NCI-H2227 treated with DMSO at 0.1 percent for 48 hours (cell line): ENCODE results near the gene CCDC171.
"Not testable (repeated sequence)": the region's sequence is repeated elsewhere in the genome, so short reads cannot be mapped to it uniquely, and the experiment has no call there.

ENCODE experiments used
- DNase-seq: peaks from one replicate; lab custom pipeline; 2025; lab: John Stamatoyannopoulos, UW

CCDC171 gene

GRCh38 chr9:15763371-15763770 is 210.5 kb downstream of the CCDC171 start:
- no peak for DNase-seq

- DNase-seq, result no peak
Observed at GRCh38 chr9:15764131-15764530, 211.3 kb downstream of the CCDC171 start.

- DNase-seq, result no peak
Observed at GRCh38 chr9:15769547-15769946, 216.7 kb downstream of the CCDC171 start.

- no peak for DNase-seq
Observed at GRCh38 chr9:15778861-15779260, 226.0 kb downstream of the CCDC171 start.

GRCh38 chr9:15782106-15782505 is 229.3 kb downstream of the CCDC171 start:
- DNase-seq, result peak; percentile 55

DNA sequence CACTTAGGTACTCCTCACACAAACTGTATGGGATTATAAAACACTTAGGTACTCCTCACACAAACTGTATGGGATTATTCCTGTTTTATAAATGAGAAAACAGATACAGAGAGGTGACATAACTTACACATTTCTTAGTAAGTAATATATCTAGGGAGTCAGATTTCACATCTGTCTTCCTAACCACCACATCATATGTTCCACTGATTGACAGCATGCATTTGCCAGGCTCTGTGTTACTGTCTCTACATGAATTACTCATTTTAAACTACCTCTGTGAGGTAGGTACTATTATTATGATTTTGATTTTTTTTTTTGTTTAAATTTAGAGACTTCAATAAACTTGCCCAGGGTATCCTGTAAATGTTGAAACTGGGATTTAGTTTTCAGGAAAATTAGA is 232.7 kb downstream of the CCDC171 start:
- no peak for DNase-seq

DNA sequence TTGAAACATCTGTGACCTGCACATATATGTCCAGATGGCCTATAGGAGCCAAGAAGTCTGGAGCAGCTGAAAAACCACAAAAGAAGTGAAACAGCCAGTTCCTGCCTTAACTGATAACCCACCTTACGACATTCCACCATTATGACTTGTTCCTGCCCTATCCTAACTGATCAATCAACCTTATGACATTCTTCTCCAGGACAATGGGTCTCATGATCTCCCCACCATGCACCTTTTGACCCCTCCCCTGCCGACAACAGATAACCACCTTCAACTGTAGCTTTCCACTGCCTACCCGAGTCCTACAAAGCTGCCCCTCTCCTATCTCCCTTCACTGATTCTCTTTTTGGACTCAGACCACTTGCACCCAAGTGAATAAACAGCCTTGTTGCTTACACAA is 233.8 kb downstream of the CCDC171 start:
- no peak for DNase-seq

DNA sequence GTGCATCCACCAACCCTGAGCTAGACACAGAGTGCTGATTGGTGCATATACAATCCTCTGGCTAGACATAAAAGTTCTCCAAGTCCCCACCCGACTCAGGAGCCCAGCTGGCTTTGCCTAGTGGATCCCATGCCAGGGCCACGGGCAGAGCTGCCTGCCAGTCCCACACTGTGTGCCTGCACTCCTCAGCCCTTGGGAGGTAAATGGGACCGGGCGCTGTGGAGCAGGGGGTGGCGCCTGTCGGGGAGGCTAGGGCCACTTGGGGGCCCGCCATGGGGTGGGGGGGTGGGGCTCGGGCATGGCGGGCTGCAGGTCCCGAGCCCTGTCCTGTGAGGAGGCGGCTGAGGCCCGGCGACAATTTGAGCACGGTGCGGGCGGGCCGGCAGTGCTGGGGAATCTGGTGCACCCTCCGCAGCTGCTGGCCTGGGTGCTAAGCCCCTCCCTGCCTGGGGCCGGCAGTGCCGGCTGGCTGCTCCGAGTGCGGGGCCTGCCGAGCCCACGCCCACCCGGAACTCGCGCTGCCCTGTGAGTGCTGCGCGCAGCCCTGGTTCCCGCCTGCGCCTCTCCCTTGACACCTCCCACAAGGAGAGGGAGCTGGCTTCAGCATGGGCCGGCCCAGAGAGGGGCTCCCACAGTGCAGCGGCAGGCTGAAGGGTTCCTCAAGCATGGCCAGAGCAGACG is 257.5 kb downstream of the CCDC171 start:
- DNase-seq, result not testable (repeated sequence)

DNA sequence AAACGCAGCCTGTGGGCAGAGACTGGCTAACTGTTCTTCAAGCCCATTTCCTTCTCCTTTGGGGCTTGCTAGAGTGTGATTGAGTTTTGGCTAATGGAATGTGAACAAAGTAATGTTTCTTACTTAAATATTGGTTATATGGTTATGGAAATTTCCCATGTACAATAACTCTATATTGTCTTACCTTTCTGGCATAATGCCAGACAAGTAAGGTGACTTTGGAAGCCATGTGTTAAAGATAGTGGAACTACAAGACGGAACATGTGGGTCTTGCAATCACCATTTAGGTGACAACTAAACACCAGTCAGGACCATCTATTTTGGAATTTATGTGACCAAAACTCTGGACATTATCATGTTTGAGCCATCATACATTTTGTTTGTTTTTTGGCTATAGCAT is 260.2 kb downstream of the CCDC171 start:
- DNase-seq, result no peak

DNA sequence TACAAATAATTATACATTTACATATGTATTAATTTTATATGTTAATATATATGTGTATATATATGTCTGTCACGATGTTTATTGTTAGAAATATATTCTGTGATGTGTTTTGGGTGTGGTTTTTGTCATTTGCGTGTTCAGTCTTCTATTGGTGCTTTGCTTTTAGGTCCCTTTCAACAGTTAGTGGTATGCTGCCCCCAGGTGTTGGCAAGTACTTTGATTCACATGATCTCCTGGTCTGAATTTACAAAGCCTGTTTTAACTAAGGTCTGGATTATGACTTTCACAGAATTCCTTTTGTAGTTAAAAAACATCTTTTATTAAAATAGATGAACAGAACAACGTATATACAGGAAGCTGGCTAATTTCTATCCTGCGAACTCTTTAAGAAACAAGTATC is 271.5 kb downstream of the CCDC171 start:
- DNase-seq, result no peak

- DNase-seq, result no peak
Observed at GRCh38 chr9:15831384-15831783, 278.5 kb downstream of the CCDC171 start.

- peak; percentile 11 for DNase-seq
Observed at GRCh38 chr9:15834541-15834940, 281.7 kb downstream of the CCDC171 start.

GRCh38 chr9:15837079-15837679 is 284.3 kb downstream of the CCDC171 start:
- peak; percentile 65 for DNase-seq

DNA sequence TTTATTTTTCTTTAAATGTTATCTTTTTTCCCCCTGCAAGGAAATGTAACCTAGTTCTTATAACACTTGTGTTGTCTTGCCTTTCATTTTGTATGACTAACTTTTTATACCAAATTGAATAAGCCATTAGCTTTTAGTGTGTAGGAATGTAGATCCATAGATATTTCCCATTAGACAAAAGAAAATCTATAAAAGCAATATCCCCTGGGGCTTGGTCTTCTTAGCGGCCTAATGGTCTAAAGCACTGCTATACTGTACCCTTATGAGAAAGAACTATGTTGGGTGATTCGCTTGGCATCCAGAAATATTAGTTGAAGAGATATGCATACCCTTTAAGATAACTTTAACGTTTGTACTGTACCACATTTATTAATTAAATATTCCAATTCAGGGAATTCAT is 289.2 kb downstream of the CCDC171 start:
- no peak for DNase-seq

DNA sequence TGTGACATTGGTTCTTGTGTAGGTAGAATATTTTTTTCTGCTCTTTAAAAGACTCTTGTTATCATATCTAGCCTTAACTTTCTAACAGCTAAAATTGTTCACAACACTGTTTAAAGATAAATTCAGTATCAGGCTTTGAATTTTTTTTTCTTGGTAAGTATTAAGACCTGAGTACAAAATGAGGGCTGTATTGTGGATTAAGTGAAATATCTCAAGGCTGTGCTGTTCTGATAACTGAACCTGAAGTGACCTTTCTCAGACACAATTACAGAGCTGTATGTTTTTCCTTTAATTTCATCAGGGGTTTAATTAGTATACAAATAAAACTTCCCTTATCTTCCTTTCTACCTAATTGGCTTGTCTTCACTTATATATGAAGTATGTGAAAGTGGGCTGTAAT is 290.5 kb downstream of the CCDC171 start:
- DNase-seq, result no peak

DNA sequence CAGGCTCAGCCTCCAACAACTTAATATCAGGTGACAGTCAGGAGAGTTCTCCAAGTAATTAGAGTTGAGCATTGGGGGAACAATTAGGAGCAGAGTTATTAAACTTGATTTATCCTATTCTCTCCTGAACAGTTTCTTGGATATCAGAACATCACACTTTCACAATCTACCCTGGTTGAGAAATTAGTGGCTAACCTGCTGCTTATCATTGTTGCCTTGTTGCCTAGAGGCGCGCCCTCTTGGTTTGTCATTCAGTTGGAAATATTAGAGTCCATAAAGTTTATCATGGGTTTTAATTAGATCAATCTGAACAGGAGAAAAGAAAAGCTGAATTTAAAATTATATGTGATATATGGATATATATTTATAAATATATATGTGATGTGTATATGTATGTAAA is 291.1 kb downstream of the CCDC171 start:
- no peak for DNase-seq

GRCh38 chr9:15846611-15847010 is 293.8 kb downstream of the CCDC171 start:
- DNase-seq, result no peak

GRCh38 chr9:15849871-15850270 is 297.0 kb downstream of the CCDC171 start:
- DNase-seq, result no peak

GRCh38 chr9:15851766-15852165 is 298.9 kb downstream of the CCDC171 start:
- DNase-seq, result no peak

GRCh38 chr9:15856591-15856990 is 303.7 kb downstream of the CCDC171 start:
- no peak for DNase-seq

DNA sequence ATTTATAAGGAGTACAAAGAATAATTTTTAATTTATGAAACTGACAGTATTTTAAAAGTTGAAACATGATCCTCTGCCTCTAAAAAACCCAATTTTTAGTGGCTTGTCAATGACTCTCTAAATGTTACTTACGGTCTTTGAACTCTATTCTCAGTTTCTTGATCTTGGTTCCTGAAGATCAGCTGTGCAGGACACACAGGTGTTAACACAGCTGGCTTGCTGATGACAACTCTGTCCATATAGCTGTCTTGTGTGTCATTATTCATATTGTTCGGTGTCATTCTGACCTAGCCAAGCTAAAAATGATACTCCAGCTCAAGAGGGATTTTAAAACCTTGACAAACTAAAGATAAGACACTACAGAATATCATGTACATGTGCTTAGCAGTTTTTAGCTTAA is 314.5 kb downstream of the CCDC171 start:
- DNase-seq, result no peak

GRCh38 chr9:15867988-15868387 is 315.1 kb downstream of the CCDC171 start:
- DNase-seq, result peak; percentile 35

DNA sequence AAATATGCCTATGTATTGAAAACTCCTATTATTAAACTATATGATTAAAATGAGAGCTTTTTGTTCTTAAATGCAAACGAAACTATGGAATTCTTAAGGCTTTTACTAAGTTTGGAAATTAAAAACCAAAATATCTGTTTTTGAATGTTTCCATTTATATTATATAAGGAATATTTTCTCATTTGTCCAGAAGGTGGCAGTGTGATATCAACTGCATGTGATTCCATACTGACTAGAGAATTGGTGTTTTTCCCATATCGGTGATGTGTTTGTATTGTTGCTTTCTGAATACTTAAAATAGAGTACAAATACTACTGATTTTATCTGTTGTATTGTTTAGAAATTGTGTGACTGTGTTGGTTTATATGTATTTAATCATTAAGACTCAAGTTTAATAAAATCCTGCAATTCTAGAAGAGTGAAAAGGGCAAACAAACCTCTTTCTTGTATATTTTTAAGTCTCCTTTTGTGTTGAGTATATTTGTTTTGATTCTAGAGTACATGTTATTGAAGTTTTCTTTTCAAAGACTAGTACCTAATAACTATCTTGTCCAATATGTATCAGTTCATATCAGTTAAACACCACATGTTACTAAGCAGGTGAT is 320.8 kb downstream of the CCDC171 start:
- DNase-seq, result peak; percentile 69

DNA sequence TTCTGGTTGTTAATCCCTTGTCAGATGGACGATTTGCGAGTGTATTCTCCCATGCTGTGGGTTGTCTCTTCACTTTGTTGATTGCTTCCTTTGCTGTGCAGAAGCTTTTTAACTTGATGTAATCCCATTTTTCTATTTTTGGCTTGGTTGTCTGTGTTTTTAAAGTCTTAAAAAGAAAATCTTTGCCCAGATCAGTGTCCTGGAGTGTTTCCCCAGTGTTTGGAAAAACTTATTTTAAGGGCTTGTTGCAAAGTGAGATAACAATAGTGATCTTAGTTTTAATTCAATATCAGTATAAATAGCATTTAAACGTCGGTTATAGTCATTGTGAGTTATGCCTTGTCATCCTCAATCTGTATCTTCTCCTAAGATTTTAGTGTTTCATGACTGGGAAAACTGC is 329.5 kb downstream of the CCDC171 start:
- DNase-seq, result no peak
